Coronary artery (tissue), 2 donors: ENCODE data around the gene MYH15.
"Not testable (repeated sequence)": the region's sequence is repeated elsewhere in the genome, so short reads cannot be mapped to it uniquely, and the experiment has no call there.

Experiments used
- DNase-seq: peaks from one replicate; pipeline ENCODE4 v3.0.0-alpha.2; 2017; ENCODE audit warnings: low spot score
- H3K27ac ChIP-seq, 2 donors: fragments of 200-600 bp; sonication (generic); one replicate each; pipeline ENCODE4 v1.5.1; 2016 to 2019
- H3K4me3 ChIP-seq: fragments of 200-600 bp; sonication (generic); 2 replicates; pipeline ENCODE4 v1.5.1; 2016; ENCODE audit warnings: mild to moderate bottlenecking, moderate library complexity
- CTCF ChIP-seq: fragments of 200-600 bp; sonication (generic); IDR thresholded peaks from one replicate; pipeline ENCODE4 v1.5.1; 2019; ENCODE audit warnings: antibody characterized with exemption

MYH15 gene

GRCh38 chr3:108388136-108389132 is 122.0 kb downstream of the MYH15 start:
- Histone ChIP-seq H3K4me3 (no peak overlapping the region), H3K27ac (no peak overlapping the region)
- TF ChIP-seq CTCF = no peak
- no peak for DNase-seq

- Histone ChIP-seq H3K4me3 (no peak overlapping the region), H3K27ac (no peak overlapping the region)
- DNase-seq = no peak
- no peak for TF ChIP-seq CTCF
These were observed 123.3 kb downstream of the MYH15 start for GRCh38 chr3:108387063-108387462.

GRCh38 chr3:108383306-108383705 is 127.1 kb downstream of the MYH15 start:
- TF ChIP-seq CTCF = no peak
- Histone ChIP-seq H3K27ac (no peak overlapping the region), H3K4me3 (no peak overlapping the region)
- DNase-seq = no peak

GRCh38 chr3:108381529-108382140 is 128.8 kb downstream of the MYH15 start:
- no peak for DNase-seq
- no peak for TF ChIP-seq CTCF
- Histone ChIP-seq H3K27ac (no peak overlapping the region), H3K4me3 (no peak overlapping the region)

GRCh38 chr3:108380128-108380795 is 130.1 kb downstream of the MYH15 start:
- no peak for TF ChIP-seq CTCF
- no peak for DNase-seq
- Histone ChIP-seq H3K4me3 (no peak overlapping the region), H3K27ac (no peak overlapping the region)

- not testable (repeated sequence) for DNase-seq, H3K27ac ChIP-seq, H3K4me3 ChIP-seq
These were observed 131.4 kb downstream of the MYH15 start for GRCh38 chr3:108378952-108379342.

GRCh38 chr3:108378153-108378951 is 132.0 kb downstream of the MYH15 start:
- no peak overlapping the region for H3K4me3 ChIP-seq
- no peak overlapping the region for H3K27ac ChIP-seq
- no peak for TF ChIP-seq CTCF
- DNase-seq = no peak
